ENCODE measurements around the gene COMT.

GRCh38 chr22:20004464-20004863 is 62.9 kb downstream of the COMT start:
- TF ChIP-seq GATA3 (IDR thresholded peaks at IDR 0.05; ENCODE audit: low read depth, low read length) (no peak), GATA2 (IDR thresholded peaks at IDR 0.05; ENCODE audit: low read depth, low read length) (no peak)
